ENCODE results near the gene TLL1.

GRCh38 chr4:165986956-165987698 lies 114.1 kb downstream of the TLL1 start:
- TF ChIP-seq EP300 (IDR thresholded peaks at IDR 0.05): no peak
- no peak for TF ChIP-seq POLR2A (IDR thresholded peaks at IDR 0.05)
- no peak for TF ChIP-seq CTCF (IDR thresholded peaks at IDR 0.05)
